ENCODE data around the gene PLET1. TPM values are rescaled to one million over a fixed set of nuclear protein-coding genes. Genes with fewer than 3 reads are reported as not detected.

PLET1 gene
- polyA plus RNA-seq, 2 donors = not detected

- Histone ChIP-seq H3K36me3 (ENCODE audit: control insufficient read depth in 2 of 2, insufficient read depth in 2 of 2, low read length in 1 of 2) (no peaks in the 10 kb centered on the region), H3K9me3 (ENCODE audit: control insufficient read depth in 2 of 2, insufficient read depth in 1 of 2, low read depth in 1 of 2, low read length in 1 of 2) (no peaks in the 10 kb centered on the region), H3K27me3 (ENCODE audit: control insufficient read depth in 1 of 2, insufficient read depth in 2 of 2, low read length in 2 of 2) (no peaks in the 10 kb centered on the region), H3K27ac (ENCODE audit: low read depth in 2 of 2, low read length in 1 of 2) (no peak overlapping the region), H3K4me3 (ENCODE audit: low read depth in 1 of 2, low read length in 2 of 2) (no peak overlapping the region), H3K4me1 (ENCODE audit: control insufficient read depth in 2 of 2, insufficient read depth in 2 of 2, low read length in 1 of 2) (peaks cover 0 to 4% of the 10 kb centered on the region in 2 donors)
- WGBS, 2 donors = 51 to 55% methylated on average over 9 of the region's 9 CpGs
Observed at GRCh38 chr11:112298535-112298934, 37.9 kb upstream of the PLET1 start.

- Histone ChIP-seq H3K36me3 (ENCODE audit: control insufficient read depth in 2 of 2, insufficient read depth in 2 of 2, low read length in 1 of 2) (no peaks in the 10 kb centered on the region), H3K4me1 (ENCODE audit: control insufficient read depth in 2 of 2, insufficient read depth in 2 of 2, low read length in 1 of 2) (peaks cover 0 to 4% of the 10 kb centered on the region in 2 donors)
- 73 to 76% methylated on average over 7 of the region's 7 CpGs for WGBS, 2 donors
Observed at GRCh38 chr11:112297248-112297866, 36.7 kb upstream of the PLET1 start.

GRCh38 chr11:112296044-112296443 lies 35.4 kb upstream of the PLET1 start:
- Histone ChIP-seq H3K27me3 (ENCODE audit: control insufficient read depth in 1 of 2, insufficient read depth in 2 of 2, low read length in 2 of 2) (no peaks in the 10 kb centered on the region), H3K4me1 (ENCODE audit: control insufficient read depth in 2 of 2, insufficient read depth in 2 of 2, low read length in 1 of 2) (peaks cover 0 to 4% of the 10 kb centered on the region in 2 donors), H3K4me3 (ENCODE audit: low read depth in 1 of 2, low read length in 2 of 2) (no peak overlapping the region), H3K9me3 (ENCODE audit: control insufficient read depth in 2 of 2, insufficient read depth in 1 of 2, low read depth in 1 of 2, low read length in 1 of 2) (no peaks in the 10 kb centered on the region), H3K27ac (ENCODE audit: low read depth in 2 of 2, low read length in 1 of 2) (no peak overlapping the region), H3K36me3 (ENCODE audit: control insufficient read depth in 2 of 2, insufficient read depth in 2 of 2, low read length in 1 of 2) (no peaks in the 10 kb centered on the region)
- 94 to 95% methylated on average over 4 of the region's 4 CpGs for WGBS, 2 donors

More at GRCh38 chr11:112297248-112297866, 36.7 kb upstream of the PLET1 start:
- Histone ChIP-seq H3K27ac (ENCODE audit: low read depth in 2 of 2, low read length in 1 of 2) (no peak overlapping the region), H3K9me3 (ENCODE audit: control insufficient read depth in 2 of 2, insufficient read depth in 1 of 2, low read depth in 1 of 2, low read length in 1 of 2) (no peaks in the 10 kb centered on the region), H3K4me3 (ENCODE audit: low read depth in 1 of 2, low read length in 2 of 2) (no peak overlapping the region), H3K27me3 (ENCODE audit: control insufficient read depth in 1 of 2, insufficient read depth in 2 of 2, low read length in 2 of 2) (no peaks in the 10 kb centered on the region)

GRCh38 chr11:112294688-112295340 lies 34.2 kb upstream of the PLET1 start:
- Histone ChIP-seq H3K27ac (ENCODE audit: low read depth in 2 of 2, low read length in 1 of 2) (no peak overlapping the region), H3K9me3 (ENCODE audit: control insufficient read depth in 2 of 2, insufficient read depth in 1 of 2, low read depth in 1 of 2, low read length in 1 of 2) (no peaks in the 10 kb centered on the region), H3K4me1 (ENCODE audit: control insufficient read depth in 2 of 2, insufficient read depth in 2 of 2, low read length in 1 of 2) (peaks cover 0 to 5% of the 10 kb centered on the region in 2 donors), H3K36me3 (ENCODE audit: control insufficient read depth in 2 of 2, insufficient read depth in 2 of 2, low read length in 1 of 2) (no peaks in the 10 kb centered on the region), H3K4me3 (ENCODE audit: low read depth in 1 of 2, low read length in 2 of 2) (no peak overlapping the region), H3K27me3 (ENCODE audit: control insufficient read depth in 1 of 2, insufficient read depth in 2 of 2, low read length in 2 of 2) (no peaks in the 10 kb centered on the region)
- 86 to 87% methylated on average over 3 of the region's 3 CpGs for WGBS, 2 donors

- WGBS, 2 donors = 44 to 48% methylated on average over 2 of the region's 2 CpGs
- H3K4me1 ChIP-seq (ENCODE audit: control insufficient read depth in 2 of 2, insufficient read depth in 2 of 2, low read length in 1 of 2) = peaks cover 0 to 4% of the 10 kb centered on the region in 2 donors
Observed at GRCh38 chr11:112293614-112294013, 33.0 kb upstream of the PLET1 start.

GRCh38 chr11:112292785-112293407 lies 32.2 kb upstream of the PLET1 start:
- H3K4me1 ChIP-seq (ENCODE audit: control insufficient read depth in 2 of 2, insufficient read depth in 2 of 2, low read length in 1 of 2) = peaks cover 0 to 2% of the 10 kb centered on the region in 2 donors

More at GRCh38 chr11:112293614-112294013, 33.0 kb upstream of the PLET1 start:
- no peaks in the 10 kb centered on the region for H3K27me3 ChIP-seq (ENCODE audit: control insufficient read depth in 1 of 2, insufficient read depth in 2 of 2, low read length in 2 of 2)
- H3K9me3 ChIP-seq (ENCODE audit: control insufficient read depth in 2 of 2, insufficient read depth in 1 of 2, low read depth in 1 of 2, low read length in 1 of 2) = no peaks in the 10 kb centered on the region
- H3K4me3 ChIP-seq (ENCODE audit: low read depth in 1 of 2, low read length in 2 of 2) = no peak overlapping the region
- H3K27ac ChIP-seq (ENCODE audit: low read depth in 2 of 2, low read length in 1 of 2) = peak overlapping the region; percentile 25 to 45
- no peaks in the 10 kb centered on the region for H3K36me3 ChIP-seq (ENCODE audit: control insufficient read depth in 2 of 2, insufficient read depth in 2 of 2, low read length in 1 of 2)

GRCh38 chr11:112292188-112292587 lies 31.5 kb upstream of the PLET1 start:
- H3K4me1 ChIP-seq (ENCODE audit: control insufficient read depth in 2 of 2, insufficient read depth in 2 of 2, low read length in 1 of 2) = peaks cover 0 to 2% of the 10 kb centered on the region in 2 donors
- H3K27ac ChIP-seq (ENCODE audit: low read depth in 2 of 2, low read length in 1 of 2) = no peak overlapping the region
- no peaks in the 10 kb centered on the region for H3K27me3 ChIP-seq (ENCODE audit: control insufficient read depth in 1 of 2, insufficient read depth in 2 of 2, low read length in 2 of 2)
- H3K4me3 ChIP-seq (ENCODE audit: low read depth in 1 of 2, low read length in 2 of 2) = no peak overlapping the region
- no peaks in the 10 kb centered on the region for H3K36me3 ChIP-seq (ENCODE audit: control insufficient read depth in 2 of 2, insufficient read depth in 2 of 2, low read length in 1 of 2)
- H3K9me3 ChIP-seq (ENCODE audit: control insufficient read depth in 2 of 2, insufficient read depth in 1 of 2, low read depth in 1 of 2, low read length in 1 of 2) = no peaks in the 10 kb centered on the region

More at GRCh38 chr11:112292785-112293407, 32.2 kb upstream of the PLET1 start:
- H3K4me3 ChIP-seq (ENCODE audit: low read depth in 1 of 2, low read length in 2 of 2) = no peak overlapping the region
- H3K27ac ChIP-seq (ENCODE audit: low read depth in 2 of 2, low read length in 1 of 2) = no peak overlapping the region
- no peaks in the 10 kb centered on the region for H3K27me3 ChIP-seq (ENCODE audit: control insufficient read depth in 1 of 2, insufficient read depth in 2 of 2, low read length in 2 of 2)
- no peaks in the 10 kb centered on the region for H3K9me3 ChIP-seq (ENCODE audit: control insufficient read depth in 2 of 2, insufficient read depth in 1 of 2, low read depth in 1 of 2, low read length in 1 of 2)
- no peaks in the 10 kb centered on the region for H3K36me3 ChIP-seq (ENCODE audit: control insufficient read depth in 2 of 2, insufficient read depth in 2 of 2, low read length in 1 of 2)

- H3K4me3 ChIP-seq (ENCODE audit: low read depth in 1 of 2, low read length in 2 of 2) = no peak overlapping the region
- no peak overlapping the region for H3K27ac ChIP-seq (ENCODE audit: low read depth in 2 of 2, low read length in 1 of 2)
- 94% methylated on average over 6 of the region's 6 CpGs for WGBS, 2 donors
- no peaks in the 10 kb centered on the region for H3K9me3 ChIP-seq (ENCODE audit: control insufficient read depth in 2 of 2, insufficient read depth in 1 of 2, low read depth in 1 of 2, low read length in 1 of 2)
- no peaks in the 10 kb centered on the region for H3K27me3 ChIP-seq (ENCODE audit: control insufficient read depth in 1 of 2, insufficient read depth in 2 of 2, low read length in 2 of 2)
- H3K4me1 ChIP-seq (ENCODE audit: control insufficient read depth in 2 of 2, insufficient read depth in 2 of 2, low read length in 1 of 2) = peaks cover 0 to 6% of the 10 kb centered on the region in 2 donors
- no peaks in the 10 kb centered on the region for H3K36me3 ChIP-seq (ENCODE audit: control insufficient read depth in 2 of 2, insufficient read depth in 2 of 2, low read length in 1 of 2)
Observed at GRCh38 chr11:112291191-112291590, 30.5 kb upstream of the PLET1 start.

GRCh38 chr11:112290493-112290850 lies 29.8 kb upstream of the PLET1 start:
- whole genome bisulfite sequencing, 2 donors = 14 to 15% methylated on average over 4 of the region's 4 CpGs
- H3K27ac ChIP-seq (ENCODE audit: low read depth in 2 of 2, low read length in 1 of 2) = peak overlapping the region; percentile 51 to 83
- H3K36me3 ChIP-seq (ENCODE audit: control insufficient read depth in 2 of 2, insufficient read depth in 2 of 2, low read length in 1 of 2) = no peaks in the 10 kb centered on the region
- H3K27me3 ChIP-seq (ENCODE audit: control insufficient read depth in 1 of 2, insufficient read depth in 2 of 2, low read length in 2 of 2) = no peaks in the 10 kb centered on the region
- H3K4me3 ChIP-seq (ENCODE audit: low read depth in 1 of 2, low read length in 2 of 2) = peak overlapping the region; percentile 49 to 57
- no peaks in the 10 kb centered on the region for H3K9me3 ChIP-seq (ENCODE audit: control insufficient read depth in 2 of 2, insufficient read depth in 1 of 2, low read depth in 1 of 2, low read length in 1 of 2)
- H3K4me1 ChIP-seq (ENCODE audit: control insufficient read depth in 2 of 2, insufficient read depth in 2 of 2, low read length in 1 of 2) = peaks cover 0 to 7% of the 10 kb centered on the region in 2 donors
